ENCODE data around the gene TMEM158. TPM values are rescaled to one million over a fixed set of nuclear protein-coding genes. Genes with fewer than 3 reads are reported as not detected.

Gene TMEM158
- total RNA-seq, 1 experiment from 2014 or later = 25.8 TPM

DNA sequence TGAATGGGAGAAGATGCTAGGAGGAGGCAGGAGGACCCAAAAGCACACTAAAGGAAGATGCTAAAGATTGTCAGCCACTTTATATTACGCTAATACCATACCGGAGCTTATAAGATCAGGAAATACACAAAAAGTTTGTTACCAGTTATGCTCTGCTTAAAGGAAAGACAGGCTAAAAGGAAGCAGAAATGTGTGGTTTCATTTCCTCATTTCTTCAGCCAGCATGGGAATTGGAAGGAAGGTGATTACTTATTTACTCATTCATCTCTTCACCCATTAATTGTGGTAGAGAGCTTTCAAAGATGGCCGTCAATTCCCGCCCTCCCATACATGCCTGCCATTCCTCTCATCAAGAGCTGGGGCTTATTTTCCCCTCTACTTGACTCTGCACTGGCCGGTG lies 26.7 kb upstream of the TMEM158 start:
- no peak for DNase-seq (ENCODE audit: low read depth, low spot score)
- no TSS peak for BruUV-seq (replicated peaks)
- Histone ChIP-seq H3K4me1 (ENCODE audit: control insufficient read depth in 1 of 2, insufficient read depth in 2 of 2, low read length in 2 of 2) (no peaks in the 10 kb centered on the region), H3K9me2 (ENCODE audit: insufficient read depth) (no peaks in the 10 kb centered on the region), H3K79me2 (ENCODE audit: insufficient read depth, low read length) (no peaks in the 10 kb centered on the region), H3K27ac (ENCODE audit: low read depth, low read length) (no peak overlapping the region), H3K4me2 (ENCODE audit: low read length) (no peak overlapping the region), H3K27me3 (ENCODE audit: insufficient read depth, low read length) (no peaks in the 10 kb centered on the region), H4K20me1 (ENCODE audit: insufficient read depth) (no peaks in the 10 kb centered on the region), H3K9me3 (ENCODE audit: control insufficient read depth in 1 of 2, insufficient read depth in 1 of 2, low read depth in 1 of 2, low read length in 2 of 2) (no peaks in the 10 kb centered on the region), H3K9ac (ENCODE audit: low read length) (no peak overlapping the region), H3K4me3 (replicated peaks in 1 of 2; ENCODE audit: low read depth in 1 of 2, low read length in 2 of 2) (no peak overlapping the region), H2AFZ (ENCODE audit: low read depth, low read length, poor library complexity, severe bottlenecking) (peak overlapping the region; percentile 58), H3K36me3 (ENCODE audit: control insufficient read depth in 1 of 2, insufficient read depth in 2 of 2, low read length in 2 of 2) (no peaks in the 10 kb centered on the region)
- ATAC-seq = no peak
- ChIA-PET RAD21 (ENCODE audit: low non-redundant PET in 1 of 2, low total read pairs in 2 of 2, uncharacterized antibody in 2 of 2, unreplicated experiment in 2 of 2) (no interaction called here), CTCF (no interaction called here), POLR2A (no interaction called here)
- TF ChIP-seq EZH2phosphoT487 (IDR thresholded peaks at IDR 0.05; ENCODE audit: borderline replicate concordance) = no peak
- no peak for TF ChIP-seq ZBTB33 (IDR thresholded peaks at IDR 0.05; ENCODE audit: extremely low read depth, insufficient replicate concordance, low read length)
- TF ChIP-seq SP1 (IDR thresholded peaks at IDR 0.05; ENCODE audit: low read depth) = no peak
- no peak for TF ChIP-seq SIN3A (IDR thresholded peaks at IDR 0.05; ENCODE audit: low read depth)
- TF ChIP-seq POLR2A (IDR thresholded peaks at IDR 0.05; ENCODE audit: borderline replicate concordance, extremely low read depth, insufficient read depth, insufficient read length) = no peak
- TF ChIP-seq, protein P1, sequence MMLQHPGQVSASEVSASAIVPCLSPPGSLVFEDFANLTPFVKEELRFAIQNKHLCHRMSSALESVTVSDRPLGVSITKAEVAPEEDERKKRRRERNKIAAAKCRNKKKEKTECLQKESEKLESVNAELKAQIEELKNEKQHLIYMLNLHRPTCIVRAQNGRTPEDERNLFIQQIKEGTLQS (IDR thresholded peaks at IDR 0.05) = no peak
- no peak for TF ChIP-seq POLR2AphosphoS5 (IDR thresholded peaks at IDR 0.05; ENCODE audit: low read depth, low read length)
- TF ChIP-seq FOSL1 (IDR thresholded peaks at IDR 0.05; ENCODE audit: low read depth) = no peak
- TF ChIP-seq ELF1 (IDR thresholded peaks at IDR 0.05; ENCODE audit: borderline replicate concordance, low read depth) = no peak
- TF ChIP-seq CBX3 (IDR thresholded peaks at IDR 0.05; ENCODE audit: low read depth) = no peak
- no peak for TF ChIP-seq SRF (IDR thresholded peaks at IDR 0.05; ENCODE audit: low read depth)
- no peak for TF ChIP-seq ZFX (IDR thresholded peaks at IDR 0.05)
- intact Hi-C loops (cut with micrococcal nuclease) = no loop called here

Measured in HCT116 (cell line).